HepG2 (cell line): ENCODE data around the gene CPAMD8.

Source experiments
- CEBPB ChIP-seq: IDR thresholded peaks from 2 replicates; pipeline ENCODE4 v1.6.1; 2011; ENCODE audit warnings: low read depth, low read length, improper control_type of control experiment, borderline replicate concordance
- JUND ChIP-seq: sonication (generic); formaldehyde crosslinking; IDR thresholded peaks from 2 replicates; pipeline ENCODE4 v1.8.0; 2022; ENCODE audit warnings: mild to moderate bottlenecking, missing genetic modification reagents
- MTA1 ChIP-seq: sonication (generic); formaldehyde crosslinking; IDR thresholded peaks from 2 replicates; pipeline ENCODE4 v1.4.0; 2020; ENCODE audit warnings: missing genetic modification reagents, mild to moderate bottlenecking, borderline replicate concordance
- MXI1 ChIP-seq: IDR thresholded peaks from 3 replicates; pipeline ENCODE4 v1.6.1; 2012; ENCODE audit warnings: low read depth, low read length, inconsistent platforms, borderline replicate concordance
- NR3C1 ChIP-seq: sonication (generic); formaldehyde crosslinking; IDR thresholded peaks from 2 replicates; pipeline ENCODE4 v1.4.0; 2020; ENCODE audit warnings: missing genetic modification reagents
- PRPF4 ChIP-seq: fragments of 200-400 bp; formaldehyde crosslinking; IDR thresholded peaks from 2 replicates; pipeline ENCODE4 v1.6.1; 2016; ENCODE audit warnings: low read length, low read depth; ENCODE audit not compliant: poor library complexity, severe bottlenecking
- RAD21 ChIP-seq: fragments of 450-650 bp; formaldehyde crosslinking; IDR thresholded peaks from 2 replicates; pipeline ENCODE4 v1.5.0; 2020; ENCODE audit warnings: mild to moderate bottlenecking
- SRSF1 ChIP-seq: fragments of 200-400 bp; formaldehyde crosslinking; optimal IDR thresholded peaks from 2 replicates; pipeline ENCODE3; 2017; ENCODE audit warnings: mild to moderate bottlenecking, low read depth, low read length, moderate library complexity
- ZNF124 ChIP-seq: sonication (generic); formaldehyde crosslinking; IDR thresholded peaks from 2 replicates; pipeline ENCODE4 v1.4.0; 2020; ENCODE audit warnings: missing genetic modification reagents
- TF ChIP-seq, protein P1 (sequence below): sonication (generic); formaldehyde crosslinking; IDR thresholded peaks from 2 replicates; pipeline ENCODE4 v1.5.0; 2020; ENCODE audit warnings: mild to moderate bottlenecking, missing genetic modification reagents, moderate library complexity
- TF ChIP-seq, protein P2 (sequence below): sonication (generic); formaldehyde crosslinking; IDR thresholded peaks from 2 replicates; pipeline ENCODE4 v1.5.1; 2020; ENCODE audit warnings: missing genetic modification reagents, mild to moderate bottlenecking, borderline replicate concordance
- TF ChIP-seq, protein P3 (sequence below): sonication (generic); formaldehyde crosslinking; IDR thresholded peaks from 2 replicates; pipeline ENCODE4 v1.4.0; 2020; ENCODE audit warnings: mild to moderate bottlenecking, missing genetic modification reagents

DNA sequence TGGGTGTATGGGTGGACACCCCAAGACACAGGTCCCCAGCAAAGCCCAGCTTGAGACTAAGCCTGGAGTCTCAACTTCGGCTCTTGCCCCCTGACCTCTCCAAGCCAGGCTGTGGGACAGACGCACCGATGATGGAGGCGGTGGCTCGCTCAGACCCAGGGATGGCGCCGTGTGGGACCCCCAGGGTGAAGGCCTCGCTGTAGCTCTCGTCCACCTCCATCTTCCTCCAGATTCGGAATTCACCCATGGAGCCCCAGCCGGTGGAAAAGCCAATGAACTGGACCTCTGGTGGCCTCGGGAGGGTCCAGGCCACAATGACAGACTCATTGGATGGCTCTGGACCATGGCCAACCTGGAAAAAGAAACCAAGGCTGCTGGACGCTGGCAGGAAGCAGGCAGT, 98.7 kb downstream of the CPAMD8 start:
- TF ChIP-seq MXI1, result no peak
- TF ChIP-seq NR3C1, result no peak
- no peak for TF ChIP-seq RAD21 (CRISPR knock-in tag)
- no peak for TF ChIP-seq CEBPB
- TF ChIP-seq MTA1 (CRISPR knock-in tag), result no peak
- no peak for TF ChIP-seq ZNF124 (CRISPR knock-in tag)
- TF ChIP-seq, protein P1, sequence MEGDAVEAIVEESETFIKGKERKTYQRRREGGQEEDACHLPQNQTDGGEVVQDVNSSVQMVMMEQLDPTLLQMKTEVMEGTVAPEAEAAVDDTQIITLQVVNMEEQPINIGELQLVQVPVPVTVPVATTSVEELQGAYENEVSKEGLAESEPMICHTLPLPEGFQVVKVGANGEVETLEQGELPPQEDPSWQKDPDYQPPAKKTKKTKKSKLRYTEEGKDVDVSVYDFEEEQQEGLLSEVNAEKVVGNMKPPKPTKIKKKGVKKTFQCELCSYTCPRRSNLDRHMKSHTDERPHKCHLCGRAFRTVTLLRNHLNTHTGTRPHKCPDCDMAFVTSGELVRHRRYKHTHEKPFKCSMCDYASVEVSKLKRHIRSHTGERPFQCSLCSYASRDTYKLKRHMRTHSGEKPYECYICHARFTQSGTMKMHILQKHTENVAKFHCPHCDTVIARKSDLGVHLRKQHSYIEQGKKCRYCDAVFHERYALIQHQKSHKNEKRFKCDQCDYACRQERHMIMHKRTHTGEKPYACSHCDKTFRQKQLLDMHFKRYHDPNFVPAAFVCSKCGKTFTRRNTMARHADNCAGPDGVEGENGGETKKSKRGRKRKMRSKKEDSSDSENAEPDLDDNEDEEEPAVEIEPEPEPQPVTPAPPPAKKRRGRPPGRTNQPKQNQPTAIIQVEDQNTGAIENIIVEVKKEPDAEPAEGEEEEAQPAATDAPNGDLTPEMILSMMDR (CRISPR knock-in tag), result no peak
- no peak for TF ChIP-seq SRSF1
- no peak for TF ChIP-seq JUND
- no peak for TF ChIP-seq PRPF4
- TF ChIP-seq, protein P2, sequence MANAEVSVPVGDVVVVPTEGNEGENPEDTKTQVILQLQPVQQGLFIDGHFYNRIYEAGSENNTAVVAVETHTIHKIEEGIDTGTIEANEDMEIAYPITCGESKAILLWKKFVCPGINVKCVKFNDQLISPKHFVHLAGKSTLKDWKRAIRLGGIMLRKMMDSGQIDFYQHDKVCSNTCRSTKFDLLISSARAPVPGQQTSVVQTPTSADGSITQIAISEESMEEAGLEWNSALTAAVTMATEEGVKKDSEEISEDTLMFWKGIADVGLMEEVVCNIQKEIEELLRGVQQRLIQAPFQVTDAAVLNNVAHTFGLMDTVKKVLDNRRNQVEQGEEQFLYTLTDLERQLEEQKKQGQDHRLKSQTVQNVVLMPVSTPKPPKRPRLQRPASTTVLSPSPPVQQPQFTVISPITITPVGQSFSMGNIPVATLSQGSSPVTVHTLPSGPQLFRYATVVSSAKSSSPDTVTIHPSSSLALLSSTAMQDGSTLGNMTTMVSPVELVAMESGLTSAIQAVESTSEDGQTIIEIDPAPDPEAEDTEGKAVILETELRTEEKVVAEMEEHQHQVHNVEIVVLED, result no peak
- TF ChIP-seq, protein P3, sequence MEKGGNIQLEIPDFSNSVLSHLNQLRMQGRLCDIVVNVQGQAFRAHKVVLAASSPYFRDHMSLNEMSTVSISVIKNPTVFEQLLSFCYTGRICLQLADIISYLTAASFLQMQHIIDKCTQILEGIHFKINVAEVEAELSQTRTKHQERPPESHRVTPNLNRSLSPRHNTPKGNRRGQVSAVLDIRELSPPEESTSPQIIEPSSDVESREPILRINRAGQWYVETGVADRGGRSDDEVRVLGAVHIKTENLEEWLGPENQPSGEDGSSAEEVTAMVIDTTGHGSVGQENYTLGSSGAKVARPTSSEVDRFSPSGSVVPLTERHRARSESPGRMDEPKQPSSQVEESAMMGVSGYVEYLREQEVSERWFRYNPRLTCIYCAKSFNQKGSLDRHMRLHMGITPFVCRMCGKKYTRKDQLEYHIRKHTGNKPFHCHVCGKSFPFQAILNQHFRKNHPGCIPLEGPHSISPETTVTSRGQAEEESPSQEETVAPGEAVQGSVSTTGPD, result no peak
